ENCODE measurements around the gene NOS1AP. TPM values are rescaled to one million over a fixed set of nuclear protein-coding genes. Genes with fewer than 3 reads are reported as not detected.
"Not testable (repeated sequence)": the region's sequence is repeated elsewhere in the genome, so short reads cannot be mapped to it uniquely, and the experiment has no call there.

The NOS1AP gene
- total RNA-seq: under 0.01 and 0.20 TPM in 2 replicates

DNA sequence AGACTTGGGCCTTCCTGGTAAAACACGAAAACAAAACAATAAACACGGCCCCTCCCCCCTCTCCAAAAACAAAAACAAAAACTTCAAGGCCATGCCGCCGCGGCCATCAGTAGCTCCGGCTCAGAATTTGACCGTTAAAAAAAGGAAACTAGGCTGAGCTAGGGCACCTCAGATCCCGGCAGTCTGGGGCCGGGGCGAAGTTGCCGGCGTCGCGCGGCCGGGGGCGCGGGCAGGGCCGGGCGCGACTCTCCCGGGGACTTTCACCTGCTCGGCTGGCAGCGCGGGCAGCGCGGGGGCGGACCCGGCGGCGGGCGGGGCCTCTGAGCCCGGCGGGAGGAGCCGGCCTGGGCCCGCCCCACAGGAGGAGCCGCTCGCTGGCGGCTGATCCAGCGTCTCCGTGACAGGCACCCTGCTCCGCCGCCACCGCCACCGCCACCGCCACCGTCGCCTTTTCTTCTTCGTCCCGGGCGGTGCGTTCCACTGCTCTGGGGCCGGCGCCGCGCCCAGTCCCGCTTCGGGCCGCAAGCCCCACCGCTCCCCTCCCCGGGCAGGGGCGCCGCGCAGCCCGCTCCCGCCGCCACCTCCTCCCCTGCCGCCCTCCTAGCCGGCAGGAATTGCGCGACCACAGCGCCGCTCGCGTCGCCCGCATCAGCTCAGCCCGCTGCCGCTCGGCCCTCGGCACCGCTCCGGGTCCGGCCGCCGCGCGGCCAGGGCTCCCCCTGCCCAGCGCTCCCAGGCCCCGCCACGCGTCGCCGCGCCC lies at the start of gene NOS1AP:
Gene NOS1AP (plus strand): TSS at position 358 of the 760 bp plus-strand sequence. CDS start 487 bp downstream, outside the sequence.
- DNase-seq (ENCODE audit: low read depth in 2 of 2): peak; percentile 64 to 67

DNA sequence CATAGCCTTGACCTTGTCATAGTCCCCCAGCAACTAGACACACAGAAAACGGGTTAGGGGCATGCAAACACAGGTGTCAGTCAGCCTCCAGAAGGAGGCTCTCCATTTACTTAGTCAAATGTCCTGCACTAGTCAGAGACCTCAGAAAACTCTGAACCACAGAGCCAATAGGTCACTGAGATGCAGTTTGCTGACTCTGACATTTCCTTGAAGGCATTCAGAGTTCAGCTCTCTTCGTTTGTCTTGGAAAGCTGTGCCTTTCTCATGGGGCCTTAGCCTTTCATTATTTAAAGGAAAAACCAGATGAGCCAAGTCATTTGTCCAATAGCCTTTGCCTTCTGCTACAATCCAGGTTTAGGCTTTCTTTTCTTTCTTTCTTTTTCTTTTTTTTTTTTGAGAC lies 49.3 kb upstream of the NOS1AP start:
- no peak for DNase-seq (ENCODE audit: low read depth in 2 of 2)

DNA sequence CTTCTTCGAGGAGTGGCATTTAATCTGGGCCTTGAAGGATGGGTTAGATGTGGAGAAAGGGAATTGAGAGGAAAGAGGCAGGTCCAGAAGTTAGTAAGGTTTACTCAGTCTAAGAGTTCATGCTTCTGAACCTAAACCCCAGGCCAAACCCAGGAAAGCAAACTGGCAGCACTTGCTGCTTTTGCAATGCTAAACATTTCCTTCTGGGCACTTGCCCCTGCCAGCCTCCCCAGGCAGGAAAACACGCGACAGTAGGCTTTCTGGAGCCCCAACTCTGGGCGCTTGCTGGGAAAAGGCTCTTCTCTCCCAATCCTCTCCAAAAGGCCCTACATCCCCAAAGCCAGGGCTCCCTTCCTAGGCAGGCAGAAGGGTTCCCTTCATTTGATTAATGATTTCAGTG lies 48.4 kb upstream of the NOS1AP start:
- no peak for DNase-seq (ENCODE audit: low read depth in 2 of 2)

DNA sequence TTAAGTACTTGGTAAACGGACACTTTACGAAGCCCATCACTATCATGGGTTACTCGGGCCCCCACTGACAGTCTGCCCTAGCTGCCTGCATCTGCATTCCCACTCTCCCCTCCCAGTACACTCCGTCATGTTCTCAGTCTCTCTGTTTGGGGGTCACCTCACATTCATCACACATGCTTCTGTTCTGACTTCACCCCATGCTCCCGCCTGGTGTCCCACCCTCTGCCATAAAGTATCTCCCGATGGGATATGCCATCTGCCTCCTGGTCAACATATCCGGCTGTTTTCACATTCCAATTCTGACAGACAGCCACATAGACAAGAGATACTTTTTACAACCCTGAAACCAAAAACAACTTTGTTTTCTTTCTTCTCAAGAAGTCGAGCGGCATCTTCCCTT lies 46.9 kb upstream of the NOS1AP start:
- no peak for DNase-seq (ENCODE audit: low read depth in 2 of 2)

DNA sequence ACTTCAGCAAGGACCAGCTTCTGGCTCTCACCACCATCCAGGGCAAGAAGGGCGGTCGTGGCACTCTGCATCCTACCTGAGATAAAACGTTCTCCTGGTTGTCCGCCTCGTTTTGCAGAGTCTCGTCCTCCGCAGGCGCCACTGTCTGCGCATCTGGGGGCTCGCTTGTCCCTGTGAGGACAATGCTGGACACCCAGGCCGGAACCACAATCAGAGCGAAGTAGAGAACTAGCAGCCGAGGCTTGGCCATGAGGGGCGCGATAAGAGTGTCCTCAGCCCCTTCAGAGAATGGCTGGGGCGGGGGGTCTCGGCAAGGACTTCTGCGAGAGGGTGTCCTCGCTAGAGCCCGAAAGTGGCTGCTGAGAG lies 46.3 kb upstream of the NOS1AP start:
- no peak for DNase-seq (ENCODE audit: low read depth in 2 of 2)

DNA sequence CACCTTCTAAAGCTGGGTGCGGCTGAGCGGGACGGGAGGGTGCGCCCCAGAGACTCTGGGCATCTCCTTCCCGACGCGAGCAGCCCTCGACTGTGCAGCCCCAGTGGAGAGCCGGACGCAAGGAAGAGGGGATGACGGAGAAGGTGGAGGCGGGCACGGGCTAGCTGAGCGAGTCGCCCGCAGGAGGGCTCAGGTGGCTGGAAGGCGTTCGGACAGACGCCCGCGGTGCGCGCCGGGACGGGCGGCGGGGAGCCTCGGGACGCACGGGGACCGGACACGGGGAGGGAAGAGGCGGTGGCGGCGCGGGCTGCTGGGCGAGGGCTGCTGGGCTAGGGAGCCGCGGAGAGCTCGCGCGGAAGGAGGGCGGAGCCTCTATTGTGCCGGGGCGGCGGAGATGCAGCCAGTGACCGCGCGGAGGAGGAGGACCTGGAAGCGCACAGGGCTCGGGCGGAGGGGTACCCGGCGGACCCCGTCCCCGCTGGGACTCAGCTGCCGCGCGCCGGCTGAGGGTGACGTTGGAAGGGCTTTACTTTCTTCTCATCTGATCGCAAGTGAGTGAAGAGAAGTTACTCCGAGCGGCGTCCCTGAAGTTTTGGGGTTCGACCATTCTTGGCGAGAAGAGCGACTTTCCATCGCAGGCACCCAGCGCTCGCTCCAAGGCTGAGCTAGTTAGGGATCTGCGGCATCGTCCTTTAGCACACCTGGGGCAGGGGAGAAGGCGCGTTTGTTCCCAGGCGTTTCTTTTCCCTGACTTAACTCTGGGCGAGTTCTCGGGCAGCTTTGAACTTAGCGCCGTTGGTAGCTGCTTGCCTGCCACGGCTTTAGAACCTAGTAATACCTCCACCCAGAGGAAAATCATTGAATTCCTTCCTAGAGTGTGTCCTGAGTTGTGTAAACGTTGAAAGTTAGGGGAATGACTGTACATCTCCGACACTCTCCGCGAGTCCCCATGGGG lies 45.7 kb upstream of the NOS1AP start, which contains the start of gene OLFML2B:
Gene OLFML2B (minus strand): TSS at position 323 of the 955 bp plus-strand sequence. CDS start 439 bp downstream, outside the sequence.
- DNase-seq (ENCODE audit: low read depth in 2 of 2): peak; percentile 57 to 72

DNA sequence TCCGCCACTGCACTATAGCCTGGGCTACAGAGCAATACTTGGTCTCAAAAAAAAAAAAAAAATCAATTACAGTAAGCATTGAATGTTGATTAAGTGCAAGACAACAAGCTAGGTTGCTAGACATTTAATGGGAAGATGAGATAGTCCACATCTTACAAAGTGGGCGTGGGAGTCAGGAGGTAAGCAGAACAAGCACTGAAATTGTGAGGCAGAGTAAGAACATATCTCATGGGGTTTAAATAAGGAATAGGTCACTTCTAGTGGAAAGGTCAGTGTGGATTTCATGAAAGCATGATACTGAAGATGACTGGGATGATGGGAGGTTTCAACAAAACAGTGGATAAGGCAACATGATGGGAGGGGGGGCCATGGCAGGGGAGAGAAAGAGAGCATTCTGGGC lies 44.0 kb upstream of the NOS1AP start:
- no peak for DNase-seq (ENCODE audit: low read depth in 2 of 2)

DNA sequence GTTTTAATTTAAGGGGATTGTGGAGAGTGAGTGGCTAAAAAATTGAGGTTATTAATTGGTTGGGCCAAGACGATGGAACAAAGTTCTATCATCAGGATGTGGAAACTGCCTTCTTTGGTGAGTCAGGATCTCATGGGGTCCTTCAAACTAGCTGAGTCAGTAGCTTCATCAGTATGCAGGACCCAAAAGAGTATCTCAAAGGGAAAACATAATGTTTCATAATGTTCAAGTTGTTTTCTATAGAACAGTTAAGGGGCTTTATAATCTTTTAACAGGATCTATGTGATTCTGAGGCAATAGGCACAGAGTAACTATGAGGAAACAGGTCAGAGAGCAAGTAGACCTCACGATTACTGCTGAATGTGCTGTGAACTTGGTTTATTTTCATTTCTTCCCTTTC lies 42.6 kb upstream of the NOS1AP start:
- DNase-seq (ENCODE audit: low read depth in 2 of 2): no peak

DNA sequence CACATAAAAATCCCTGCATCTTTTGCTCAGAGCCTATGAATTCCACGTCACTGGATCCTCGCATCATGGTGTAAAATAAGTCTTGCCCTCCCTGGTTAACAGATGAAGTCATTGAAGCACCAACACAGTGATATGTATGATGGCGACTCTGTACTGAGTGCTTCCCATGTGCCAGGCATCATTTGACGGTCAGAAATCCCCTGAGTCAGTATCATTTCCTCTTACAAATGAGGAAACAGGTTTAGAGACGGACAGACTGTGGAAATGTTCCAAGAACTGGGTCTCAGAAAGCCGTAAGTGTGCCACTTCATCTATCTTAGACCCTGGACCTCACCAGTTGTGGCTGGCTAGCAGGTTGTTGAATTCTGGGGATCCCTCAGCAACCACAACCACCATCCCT lies 40.8 kb upstream of the NOS1AP start:
- DNase-seq (ENCODE audit: low read depth in 2 of 2): peak; percentile 44 to 66

DNA sequence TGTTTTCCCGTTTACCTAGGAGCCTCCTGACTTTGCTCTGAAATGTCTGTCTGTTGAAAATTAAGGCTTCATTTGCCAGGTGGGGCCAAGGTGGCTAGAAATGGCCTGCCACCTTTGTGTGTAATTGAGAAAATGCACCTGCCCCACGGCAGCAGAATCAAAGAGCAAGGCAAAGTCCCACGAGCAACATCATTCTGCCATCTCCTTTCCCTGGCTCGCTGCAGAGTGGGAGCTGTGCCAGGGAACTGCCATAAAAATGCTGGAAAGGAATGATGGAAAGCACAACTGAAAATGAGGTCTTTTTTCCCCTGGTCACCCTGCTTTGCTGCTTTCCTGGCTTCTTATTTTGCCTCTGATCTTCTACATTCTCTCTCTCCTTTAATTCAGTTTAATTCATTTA lies 40.3 kb upstream of the NOS1AP start:
- peak; percentile 17 to 57 for DNase-seq (ENCODE audit: low read depth in 2 of 2)

DNA sequence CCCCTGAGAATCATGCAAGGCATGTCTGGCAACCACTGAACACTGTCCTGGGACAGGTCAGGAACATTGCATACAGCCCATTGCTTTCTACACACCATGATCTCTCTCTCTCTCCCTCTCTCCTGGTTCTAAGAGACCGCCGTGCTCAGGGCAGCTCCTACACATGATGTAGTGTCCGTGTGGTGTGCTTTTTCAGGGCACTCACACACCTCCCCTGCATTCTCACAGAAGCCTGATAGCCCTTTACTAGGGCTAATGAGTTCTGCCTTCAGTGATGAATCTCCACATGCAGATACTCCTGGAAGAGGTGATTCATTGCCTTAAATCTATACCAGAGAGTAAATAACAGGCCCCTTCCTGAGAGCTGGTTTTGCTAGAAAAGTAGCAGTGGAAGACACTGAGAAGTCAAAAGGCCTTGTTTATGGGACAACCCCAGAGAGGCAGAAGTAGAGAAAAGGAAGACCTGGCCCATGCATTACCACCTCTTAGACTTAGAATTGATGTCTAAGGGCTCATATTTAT lies 38.7 kb upstream of the NOS1AP start:
- no peak for DNase-seq (ENCODE audit: low read depth in 2 of 2)

DNA sequence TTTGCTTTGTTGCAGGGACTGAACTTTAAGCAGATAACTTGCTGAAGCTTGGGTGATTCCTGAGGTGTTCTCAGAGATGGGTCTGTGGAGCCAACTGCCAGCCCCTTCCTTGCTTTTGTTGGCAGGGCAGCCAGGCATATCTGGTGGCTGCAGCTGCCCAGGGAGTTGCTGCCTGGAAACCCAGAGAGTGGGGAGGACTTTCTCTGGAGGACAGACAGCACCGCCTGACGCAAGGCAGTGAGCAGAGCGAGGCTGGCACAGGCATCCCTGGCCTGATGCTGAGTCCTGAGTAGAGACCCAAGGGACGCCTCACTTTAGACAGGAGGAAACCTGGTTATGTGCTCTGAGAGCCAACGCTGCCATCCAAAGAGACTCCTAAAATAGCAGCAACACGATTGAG lies 36.1 kb upstream of the NOS1AP start:
- DNase-seq (ENCODE audit: low read depth in 2 of 2): no peak

DNA sequence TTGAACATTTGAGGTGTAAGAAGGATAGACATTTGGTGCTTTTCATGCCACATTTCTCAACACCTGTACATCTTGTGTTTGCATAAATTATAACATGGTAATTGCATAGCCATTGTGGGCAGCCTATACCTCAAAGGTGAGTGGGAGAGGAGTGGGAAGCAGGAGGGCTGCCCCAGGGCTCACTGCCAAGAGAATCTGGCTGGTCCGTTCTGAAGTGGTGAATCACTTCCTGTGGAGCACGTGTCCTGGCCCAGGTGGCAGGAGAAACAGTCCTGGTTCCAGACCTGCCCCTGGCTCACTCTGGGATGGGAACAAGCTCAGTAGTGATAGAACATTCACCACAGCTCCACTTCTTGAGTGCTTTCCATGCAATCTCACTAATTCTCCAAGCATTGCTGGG lies 34.2 kb upstream of the NOS1AP start:
- DNase-seq (ENCODE audit: low read depth in 2 of 2): peak; percentile 58 to 75

DNA sequence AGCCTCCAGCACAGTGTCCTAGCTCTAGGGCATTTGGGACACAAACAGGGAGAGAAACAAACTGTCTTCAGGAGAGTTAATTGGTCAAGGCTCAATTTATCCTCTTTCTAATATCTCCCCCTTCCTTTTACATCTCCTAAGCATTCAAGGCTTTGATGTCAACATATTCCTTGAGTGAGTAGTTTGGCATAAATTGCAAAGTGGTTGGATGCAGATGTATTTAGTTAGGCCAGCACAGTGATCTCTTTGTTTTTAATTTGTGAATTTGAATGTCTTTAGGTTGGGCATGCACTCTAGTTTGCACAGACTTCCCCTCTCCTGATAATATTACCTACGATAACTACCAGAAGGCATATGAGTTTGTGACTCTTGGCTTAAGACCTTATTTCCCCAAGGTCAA lies 33.3 kb upstream of the NOS1AP start:
- no peak for DNase-seq (ENCODE audit: low read depth in 2 of 2)

DNA sequence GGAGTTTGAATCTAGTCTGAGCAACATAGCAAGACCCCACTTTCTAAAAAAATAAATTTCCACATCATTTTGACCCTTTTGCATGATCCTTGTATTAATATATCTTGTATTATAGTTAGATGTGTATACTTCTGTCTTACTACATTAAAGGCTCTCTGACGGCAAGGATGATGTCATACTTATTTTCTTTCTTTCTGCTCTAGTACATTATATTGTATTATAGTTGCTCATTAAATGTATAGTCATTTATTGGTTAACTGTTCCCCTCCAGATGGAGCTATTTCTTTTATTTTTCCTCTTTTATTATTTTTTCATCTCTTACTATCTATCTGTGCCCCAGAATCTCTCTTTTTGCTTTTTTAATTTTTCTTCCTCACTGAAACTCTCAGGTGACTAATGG lies 30.9 kb upstream of the NOS1AP start:
- no peak for DNase-seq (ENCODE audit: low read depth in 2 of 2)

DNA sequence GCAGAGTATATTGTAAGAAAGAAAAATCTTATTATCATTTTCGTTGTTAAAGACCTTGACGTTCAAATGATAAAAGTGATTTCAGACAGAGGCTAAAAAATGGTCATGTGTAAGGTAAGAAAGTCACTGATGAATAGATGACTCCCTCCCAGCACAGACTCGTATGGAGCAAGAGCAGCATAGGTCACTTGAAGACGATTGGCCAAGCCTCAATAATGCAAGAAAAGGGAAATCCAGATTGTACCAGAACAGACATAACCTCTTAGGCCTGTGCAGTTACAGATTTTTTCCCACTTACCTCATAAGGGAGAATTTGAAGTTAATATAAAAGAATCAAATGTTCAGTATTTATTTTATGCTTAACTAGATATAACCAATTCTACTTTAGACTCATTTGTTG lies 29.5 kb upstream of the NOS1AP start:
- no peak for DNase-seq (ENCODE audit: low read depth in 2 of 2)

DNA sequence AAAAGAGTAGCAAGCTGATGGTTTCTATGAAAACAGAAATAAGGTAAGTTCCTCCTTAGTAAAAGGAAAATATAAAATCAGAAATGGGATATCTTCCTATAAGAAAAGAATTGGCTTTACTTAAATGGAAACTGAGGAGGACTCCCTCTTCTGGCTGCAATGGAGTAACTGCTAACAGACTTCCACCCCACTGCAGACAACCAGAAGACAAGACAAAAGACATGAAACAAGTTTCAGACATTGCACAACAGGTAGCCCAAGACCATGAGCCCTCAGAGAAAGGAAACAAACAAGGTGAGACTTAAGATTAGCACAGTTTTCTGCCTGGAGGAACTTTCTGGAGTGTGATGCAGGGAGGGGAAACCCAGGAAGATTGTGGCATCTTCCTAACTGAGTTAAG lies 28.8 kb upstream of the NOS1AP start:
- peak; percentile 43 to 57 for DNase-seq (ENCODE audit: low read depth in 2 of 2)

DNA sequence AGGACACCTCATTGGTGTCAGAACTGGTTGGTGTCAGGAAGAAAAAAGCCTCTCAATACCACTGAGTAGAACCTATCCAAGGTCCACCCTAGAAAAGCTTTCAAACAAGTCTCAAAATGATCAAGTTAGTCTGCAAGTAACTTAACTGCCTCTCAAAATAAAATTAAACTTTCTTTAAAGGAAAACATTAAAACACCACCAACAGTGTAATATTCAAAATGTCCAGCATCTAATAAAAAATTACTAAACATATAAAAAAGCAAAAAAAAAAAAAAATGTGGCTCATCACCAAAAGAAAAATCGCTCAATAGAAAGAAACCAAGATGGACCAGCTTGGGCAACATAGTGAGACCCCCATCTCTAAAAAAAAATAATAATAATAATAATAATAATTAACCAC lies 27.1 kb upstream of the NOS1AP start:
- DNase-seq (ENCODE audit: low read depth in 2 of 2): no peak

DNA sequence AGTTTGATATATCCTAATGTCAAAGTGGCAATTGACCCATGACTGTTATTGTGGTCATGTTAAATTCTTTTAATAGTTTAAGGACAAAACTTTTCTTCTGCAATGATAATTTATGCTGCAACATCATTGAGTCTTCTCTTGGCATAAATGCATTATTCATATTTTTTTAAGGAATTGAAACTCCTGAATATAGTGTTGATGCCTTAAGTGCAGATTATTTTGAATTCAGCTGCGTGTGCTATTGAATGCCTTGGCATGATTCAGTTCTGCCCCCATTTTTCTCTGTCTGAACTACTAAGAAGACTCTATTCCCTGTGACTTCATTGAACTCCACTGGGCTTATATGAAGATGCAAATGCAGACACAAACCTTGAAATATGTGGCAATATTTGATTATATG lies 22.6 kb upstream of the NOS1AP start:
- DNase-seq (ENCODE audit: low read depth in 2 of 2): no peak

DNA sequence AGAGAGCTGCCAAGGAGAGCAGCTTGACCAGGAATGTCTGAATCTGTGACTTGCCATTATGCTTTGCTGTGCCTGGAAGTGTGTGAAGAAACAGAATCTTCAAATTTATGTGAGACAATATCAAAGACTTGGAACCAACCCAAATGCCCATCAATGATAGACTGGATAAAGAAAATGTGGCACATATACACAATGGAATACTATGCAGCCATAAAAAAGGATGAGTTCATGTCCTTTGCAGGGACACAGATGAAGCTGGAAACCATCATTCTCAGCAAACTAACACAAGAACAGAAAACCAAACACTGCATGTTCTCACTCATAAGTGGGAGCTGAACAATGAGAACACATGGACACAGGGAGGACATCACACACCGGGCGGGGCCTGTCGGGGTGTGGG lies 15.5 kb upstream of the NOS1AP start:
- not testable (repeated sequence) for DNase-seq (ENCODE audit: low read depth in 2 of 2)

DNA sequence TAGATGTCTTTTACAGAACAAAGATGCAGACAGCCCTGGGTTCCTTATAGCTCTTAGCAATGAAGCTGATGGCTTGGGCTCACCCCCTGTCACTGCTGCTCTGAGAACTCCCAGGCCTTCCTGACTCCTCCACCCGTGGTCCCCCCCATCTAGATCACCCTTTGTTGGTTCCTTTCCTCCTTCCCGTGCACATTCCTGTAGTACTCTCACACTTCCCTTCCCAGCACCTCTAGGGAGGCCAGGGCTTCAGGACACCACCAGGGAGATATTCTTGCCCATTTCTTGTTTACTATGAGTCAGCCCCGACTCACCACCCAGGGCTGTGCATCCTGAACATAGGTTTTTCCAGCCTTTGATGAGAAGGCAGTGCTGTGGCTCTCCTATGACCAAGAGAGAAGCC lies 14.4 kb upstream of the NOS1AP start:
- DNase-seq (ENCODE audit: low read depth in 2 of 2): peak; percentile 30 to 96

DNA sequence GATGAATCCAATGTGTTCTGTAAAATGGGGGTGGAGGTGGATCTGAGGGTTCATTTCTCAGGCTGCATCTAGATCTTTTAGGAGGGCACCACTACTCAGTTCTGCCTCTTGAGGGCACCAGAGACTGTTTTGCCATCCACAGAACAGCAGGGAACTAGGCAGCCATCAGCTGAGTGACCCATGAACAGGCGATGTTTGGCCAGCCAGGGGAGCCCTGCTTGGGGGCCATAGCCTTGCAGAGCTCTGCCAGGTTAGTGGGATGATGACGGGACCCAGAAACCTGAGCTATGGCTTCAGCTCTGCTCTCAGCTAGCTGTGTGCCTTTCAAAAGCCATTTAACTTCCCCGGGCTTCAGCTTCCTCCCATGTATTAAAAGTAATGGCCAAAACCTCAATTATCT lies 13.4 kb upstream of the NOS1AP start:
- peak; percentile 77 to 82 for DNase-seq (ENCODE audit: low read depth in 2 of 2)

All from lung microvascular endothelial cell (primary cell).